HAP-1 (cell line): Measurements from ENCODE around the gene DEFB131B.
"Not testable (repeated sequence)": the region's sequence is repeated elsewhere in the genome, so short reads cannot be mapped to it uniquely, and the experiment has no call there.

ENCODE experiments used
- DNase-seq, 2 experiments: peaks; one replicate each; pipeline ENCODE4 v3.0.0-alpha.2; 2016 to 2020; ENCODE audit warnings: low spot score in 2 of 2
- H3K27me3 ChIP-seq: fragments of 250-450 bp; sonication (Bioruptor Pico); 2 replicates; pipeline ENCODE4 v1.5.1; 2020; ENCODE audit warnings: low read depth, mild to moderate bottlenecking, moderate library complexity
- H3K36me3 ChIP-seq: fragments of 250-450 bp; sonication (Bioruptor Pico); replicated peaks from 2 replicates; pipeline ENCODE4 v1.5.1; 2020; ENCODE audit warnings: mild to moderate bottlenecking
- H3K4me1 ChIP-seq: fragments of 250-450 bp; sonication (Bioruptor Pico); 2 replicates; pipeline ENCODE4 v1.5.1; 2020; ENCODE audit warnings: mild to moderate bottlenecking
- H3K4me3 ChIP-seq: fragments of 250-450 bp; sonication (Bioruptor Pico); 2 replicates; pipeline ENCODE4 v1.5.1; 2020; ENCODE audit warnings: mild to moderate bottlenecking, moderate library complexity
- H3K9me3 ChIP-seq: fragments of 250-450 bp; sonication (Bioruptor Pico); 2 replicates; pipeline ENCODE4 v1.5.1; 2020; ENCODE audit warnings: mild to moderate bottlenecking, moderate library complexity
- in situ Hi-C: fragments of 300-500 bp; cut with MboI; formaldehyde crosslinking; loops from 3 replicates; pipeline ENCODE4 v1.14.3; 2020; ENCODE audit warnings: low sequenced_read_pairs, inconsistent platforms, mixed read lengths

DEFB131B gene

DNA sequence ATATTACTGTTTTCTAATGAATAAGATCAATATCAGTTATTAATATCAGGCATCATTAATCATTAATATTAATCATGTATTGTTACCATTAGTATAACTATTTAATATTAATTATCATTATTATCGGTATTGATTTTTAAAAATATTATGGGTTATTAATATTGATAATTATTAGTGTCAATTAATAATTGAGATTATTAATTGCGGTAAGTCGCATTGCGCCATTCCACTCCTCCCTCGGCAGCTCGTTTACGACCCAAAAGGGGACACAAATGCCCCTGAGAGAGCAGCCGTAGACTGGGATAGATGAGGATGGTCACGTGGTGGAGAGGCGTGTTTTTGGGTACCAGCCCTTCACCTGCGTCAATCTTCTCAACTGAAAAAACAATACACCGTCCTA, 7.6 kb downstream of the DEFB131B start:
- H3K27me3 ChIP-seq, H3K4me3 ChIP-seq, DNase-seq, H3K9me3 ChIP-seq, in situ Hi-C loops, H3K36me3 ChIP-seq, H3K4me1 ChIP-seq: not testable (repeated sequence)

- H3K4me3 ChIP-seq, H3K9me3 ChIP-seq, DNase-seq, H3K36me3 ChIP-seq, H3K4me1 ChIP-seq, in situ Hi-C loops, H3K27me3 ChIP-seq: not testable (repeated sequence)
Observed at GRCh38 chr11:71888335-71889010, 10.2 kb downstream of the DEFB131B start.

DNA sequence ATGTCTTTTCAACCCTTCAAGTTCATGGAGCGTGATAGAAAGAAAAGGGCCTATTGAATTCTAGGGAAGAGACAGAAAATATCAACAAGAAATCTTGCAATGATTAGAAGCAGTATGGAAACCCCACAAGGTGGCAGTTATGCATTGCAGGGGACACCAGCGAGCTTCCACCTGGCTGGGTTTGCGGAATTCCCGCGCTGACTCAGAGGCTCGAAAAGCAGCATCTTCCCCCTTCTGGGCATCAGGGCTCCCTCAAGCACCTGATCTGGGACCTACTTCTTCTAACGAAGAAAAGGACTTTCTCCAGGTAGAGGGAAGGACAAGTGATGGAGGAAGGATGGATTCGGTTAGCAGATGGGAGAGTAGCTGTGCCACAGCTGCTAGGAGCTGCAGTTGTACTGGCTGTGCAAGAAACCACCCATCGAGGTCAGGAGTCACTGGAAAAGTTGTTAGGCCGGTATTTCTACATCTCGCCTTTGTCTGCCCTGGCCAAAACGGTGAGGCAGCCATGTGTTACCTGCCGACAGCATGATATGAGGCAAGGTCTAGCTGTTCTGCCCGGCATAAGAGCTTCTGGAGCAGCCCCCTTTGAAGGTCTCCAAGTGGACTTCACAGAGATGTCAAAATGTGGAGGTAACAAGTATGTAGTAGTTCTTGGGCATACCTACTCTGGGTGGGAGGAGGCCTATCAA, 11.1 kb downstream of the DEFB131B start:
- H3K27me3 ChIP-seq, H3K9me3 ChIP-seq, H3K4me3 ChIP-seq, H3K36me3 ChIP-seq, H3K4me1 ChIP-seq, in situ Hi-C loops, DNase-seq: not testable (repeated sequence)

DNA sequence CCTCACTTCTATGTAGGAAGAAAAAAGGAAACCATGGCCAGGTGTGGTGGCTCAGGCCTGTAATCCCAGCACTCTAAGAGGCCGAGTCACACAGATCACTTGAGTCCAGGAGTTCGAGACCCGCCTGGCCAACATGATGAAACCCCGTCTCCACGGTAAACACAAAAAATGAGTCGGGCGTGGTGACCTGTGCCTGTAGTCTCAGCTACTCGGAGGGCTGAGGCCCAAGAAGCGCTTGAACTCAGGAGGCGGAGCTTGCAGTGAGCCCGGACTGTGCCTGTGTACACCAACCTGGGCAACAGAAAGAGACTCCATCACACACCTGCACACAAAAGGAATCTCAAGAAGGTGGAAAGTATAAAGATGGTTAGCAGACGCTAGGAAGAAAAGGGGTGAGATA, 17.7 kb downstream of the DEFB131B start:
- Histone ChIP-seq H3K27me3 (no peaks in the 10 kb centered on the region), H3K4me1 (no peaks in the 10 kb centered on the region), H3K4me3 (no peak overlapping the region), H3K9me3 (no peaks in the 10 kb centered on the region), H3K36me3 (no peaks in the 10 kb centered on the region)
- in situ Hi-C loops = no loop called here
- DNase-seq = no peak

DNA sequence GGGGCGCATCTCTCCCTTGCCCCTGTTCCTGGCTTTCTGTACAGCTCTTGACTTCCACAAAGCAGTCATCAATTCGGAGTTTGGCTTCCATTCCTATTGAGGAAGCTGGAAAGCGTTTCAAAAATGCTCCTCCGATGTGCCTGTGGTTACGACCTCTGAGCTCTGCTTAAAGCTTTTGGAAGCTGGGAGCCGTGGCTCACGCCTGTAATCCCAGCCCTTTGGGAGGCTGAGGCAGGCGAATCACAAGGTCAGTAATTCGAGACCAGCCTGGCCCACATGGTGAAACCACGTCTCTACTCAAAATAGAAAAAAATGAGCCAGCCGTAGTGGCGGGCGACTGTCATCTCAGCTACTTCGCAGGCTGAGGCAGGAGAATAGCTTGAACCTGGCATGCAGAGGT, 22.9 kb downstream of the DEFB131B start:
- in situ Hi-C loops, H3K9me3 ChIP-seq, H3K36me3 ChIP-seq, DNase-seq, H3K4me1 ChIP-seq, H3K27me3 ChIP-seq, H3K4me3 ChIP-seq: not testable (repeated sequence)

DNA sequence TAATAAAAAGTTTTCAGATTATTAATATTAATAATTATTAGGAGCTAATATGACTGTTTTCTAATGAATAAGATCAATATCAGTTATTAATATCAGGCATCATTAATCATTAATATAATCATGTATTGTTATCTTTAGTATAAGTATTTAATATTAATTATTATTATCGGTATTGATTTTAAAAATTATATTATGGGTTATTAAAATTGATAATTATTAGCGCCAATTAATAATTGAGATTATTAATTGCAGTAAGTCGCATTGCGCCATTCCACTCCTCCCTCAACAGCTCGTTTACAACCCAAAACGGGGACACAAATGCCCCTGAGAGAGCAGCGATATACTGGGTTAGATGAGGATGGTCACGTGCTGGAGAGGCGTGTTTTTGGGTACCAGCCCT, 30.0 kb downstream of the DEFB131B start:
- peaks cover 3% of the 10 kb centered on the region; the same call in 1 of the 2 replicates for H3K36me3 ChIP-seq
- H3K4me1 ChIP-seq = no peaks in the 10 kb centered on the region
- DNase-seq = no peak
- H3K27me3 ChIP-seq = no peaks in the 10 kb centered on the region
- H3K9me3 ChIP-seq = no peaks in the 10 kb centered on the region
- in situ Hi-C loops = no loop called here
- no peak overlapping the region for H3K4me3 ChIP-seq

DNA sequence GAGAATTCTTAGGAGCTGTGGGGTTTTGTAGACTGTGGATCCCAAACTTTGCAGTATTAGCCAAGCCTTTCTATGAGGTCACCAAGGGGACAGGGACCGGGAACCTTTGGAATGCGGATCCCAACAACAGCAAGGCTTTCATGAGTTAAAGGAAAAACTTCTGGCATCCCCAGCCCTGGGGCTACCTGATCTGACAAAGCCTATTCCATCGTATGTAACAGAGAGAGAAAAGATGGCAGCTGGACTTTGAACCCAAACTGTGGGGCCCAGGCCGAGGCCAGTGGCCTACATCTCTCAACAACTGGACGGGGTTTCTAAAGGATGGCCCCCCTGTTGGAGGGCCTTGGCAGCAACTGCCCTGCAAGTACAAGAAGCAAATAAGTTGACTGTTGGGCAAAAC, 32.5 kb downstream of the DEFB131B start:
- in situ Hi-C loops = not testable (repeated sequence)

DNA sequence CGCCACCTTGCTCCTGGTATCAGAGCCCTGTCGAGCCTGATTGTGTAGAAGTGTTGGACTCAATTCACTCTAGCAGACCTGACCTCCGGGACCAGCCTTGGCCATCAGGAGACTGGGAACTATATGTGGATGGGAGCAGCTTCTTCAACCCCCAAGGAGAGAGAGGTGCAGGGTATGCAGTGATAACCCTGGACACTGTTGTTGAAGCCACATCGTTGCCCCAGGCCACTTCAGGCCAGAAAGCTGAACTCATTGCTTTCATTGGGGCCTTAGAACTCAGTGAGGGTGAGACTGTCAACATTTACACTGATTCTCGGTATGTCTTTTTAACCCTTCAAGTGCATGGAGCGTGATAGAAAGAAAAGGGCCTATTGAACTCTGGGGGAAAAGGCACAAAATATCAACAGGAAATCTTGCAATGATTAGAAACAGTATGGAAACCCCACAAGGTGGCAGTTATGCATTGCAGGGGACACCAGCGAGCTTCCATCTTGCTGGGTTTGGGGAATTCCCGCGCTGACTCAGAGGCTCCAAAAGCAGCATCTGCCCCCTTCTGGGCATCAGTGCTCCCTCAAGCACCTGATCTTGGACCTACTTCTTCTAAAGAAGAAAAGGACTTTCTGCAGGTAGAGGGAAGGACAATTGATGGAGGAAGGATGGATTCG, 33.2 kb downstream of the DEFB131B start:
- H3K4me3 ChIP-seq, H3K27me3 ChIP-seq, in situ Hi-C loops, H3K4me1 ChIP-seq, DNase-seq, H3K9me3 ChIP-seq: not testable (repeated sequence)
- peaks cover 23% of the 10 kb centered on the region for H3K36me3 ChIP-seq

More for the DNA sequence above, 32.5 kb downstream of the DEFB131B start:
- not testable (repeated sequence) for H3K27me3 ChIP-seq, H3K4me1 ChIP-seq, H3K4me3 ChIP-seq, DNase-seq, H3K9me3 ChIP-seq
- H3K36me3 ChIP-seq = peaks cover 16% of the 10 kb centered on the region

- H3K9me3 ChIP-seq, in situ Hi-C loops, H3K4me1 ChIP-seq, DNase-seq, H3K27me3 ChIP-seq, H3K4me3 ChIP-seq: not testable (repeated sequence)
- peaks cover 26% of the 10 kb centered on the region for H3K36me3 ChIP-seq
Observed at GRCh38 chr11:71911986-71912340, 33.7 kb downstream of the DEFB131B start.

DNA sequence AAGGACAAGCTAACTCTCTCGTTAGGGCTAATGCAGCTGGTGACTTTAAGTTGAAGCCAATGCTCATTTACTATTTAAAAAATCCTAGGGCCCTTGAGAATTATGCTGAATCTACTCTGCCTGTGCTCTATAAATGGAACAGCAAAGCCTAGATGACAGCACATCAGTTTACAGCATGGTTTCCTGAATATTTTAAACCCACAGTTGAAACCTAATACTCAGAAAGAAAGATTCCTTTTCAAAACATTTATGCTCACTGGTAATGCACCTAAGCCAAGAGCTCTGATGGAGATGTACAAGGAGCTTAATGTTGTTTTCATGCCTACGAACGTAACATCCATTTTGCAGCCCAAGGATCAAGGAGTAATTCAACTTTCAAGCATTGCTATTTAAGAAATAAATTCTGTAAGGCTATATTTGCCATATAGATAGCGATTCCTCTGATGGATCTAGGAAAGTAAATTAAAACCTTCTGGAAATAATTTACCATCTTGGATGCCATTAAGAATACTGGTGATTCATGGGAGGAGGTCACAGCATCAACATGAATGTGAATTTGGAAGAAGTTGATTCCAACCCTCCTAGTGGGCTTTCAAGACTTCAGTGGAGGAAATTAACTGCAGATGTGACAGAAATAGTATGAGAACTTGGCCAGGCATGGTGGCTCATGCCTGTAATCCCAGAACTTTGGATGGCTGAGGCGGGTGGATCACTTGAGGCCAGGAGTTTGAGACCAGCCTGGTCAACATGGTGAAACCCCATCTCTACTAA, 35.7 kb downstream of the DEFB131B start:
- Histone ChIP-seq H3K36me3 (peaks cover 37% of the 10 kb centered on the region), H3K4me1 (no peaks in the 10 kb centered on the region), H3K9me3 (no peaks in the 10 kb centered on the region), H3K27me3 (no peaks in the 10 kb centered on the region), H3K4me3 (no peak overlapping the region)
- in situ Hi-C loops = no loop called here
- DNase-seq = no peak

DNA sequence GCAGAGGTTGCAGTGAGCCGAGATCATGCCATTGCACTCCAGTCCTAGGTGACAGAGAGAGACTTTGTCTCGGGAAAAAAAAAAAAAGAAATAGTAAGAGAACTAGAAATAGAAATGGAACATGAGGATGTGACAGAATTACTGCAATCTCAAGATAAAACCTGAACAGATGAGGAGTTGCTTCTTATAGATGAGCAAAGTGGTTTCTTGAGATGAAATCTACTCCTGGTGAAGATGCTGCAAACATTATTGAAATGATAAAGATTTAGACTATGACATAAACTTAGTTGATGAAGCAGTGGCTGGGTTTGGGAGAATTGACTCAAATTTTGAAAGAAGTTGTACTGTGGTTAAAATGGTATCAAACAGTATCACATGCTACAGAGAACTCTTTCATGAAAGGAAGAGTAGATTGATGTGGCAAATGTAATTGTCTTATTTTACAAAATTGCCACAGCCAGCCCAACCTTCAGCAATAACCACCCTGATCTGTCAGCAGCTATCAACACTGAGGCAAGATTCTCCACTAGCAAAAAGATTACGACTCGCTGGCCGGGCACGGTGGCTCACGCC, 36.5 kb downstream of the DEFB131B start:
- no peak for DNase-seq
- Histone ChIP-seq H3K9me3 (no peaks in the 10 kb centered on the region), H3K4me3 (no peak overlapping the region), H3K36me3 (peaks cover 37% of the 10 kb centered on the region), H3K4me1 (no peaks in the 10 kb centered on the region), H3K27me3 (no peaks in the 10 kb centered on the region)
- in situ Hi-C loops = no loop called here

- no peaks in the 10 kb centered on the region for H3K27me3 ChIP-seq
- in situ Hi-C loops = no loop called here
- DNase-seq = no peak
- peaks cover 42% of the 10 kb centered on the region for H3K36me3 ChIP-seq
- H3K4me3 ChIP-seq = no peak overlapping the region
- no peaks in the 10 kb centered on the region for H3K9me3 ChIP-seq
- no peaks in the 10 kb centered on the region for H3K4me1 ChIP-seq
Observed at GRCh38 chr11:71917646-71918140, 39.4 kb downstream of the DEFB131B start.
